Activated CD8-positive, alpha-beta memory T cell treated with anti-CD3 and anti-CD28 coated beads, Interleukin-2, amount 10 ng/mL, durations not matched to agents 7 days and 5 days (primary cell): ENCODE measurements around the gene TUNAR. TPM values are rescaled to one million over a fixed set of nuclear protein-coding genes. Genes with fewer than 3 reads are reported as not detected.
"Not testable (repeated sequence)": the region's sequence is repeated elsewhere in the genome, so short reads cannot be mapped to it uniquely, and the experiment has no call there.

Source experiments
- ATAC-seq: fragments of 150-1000 bp; cut with Tn5 transposase; one replicate; pipeline ENCODE4 v1.10.0; 2021; ENCODE audit warnings: moderate library complexity
- CTCF ChIA-PET: fragments of 350-600 bp; sonication (Branson Sonifier 250); formaldehyde crosslinking; loops from one replicate; lab custom pipeline; 2021; ENCODE audit warnings: antibody characterized with exemption; lab: Charles Lee
- DNase-seq: peaks from one replicate; pipeline ENCODE4 v3.0.0-alpha.2; 2020
- H3K27ac Mint-ChIP-seq: one replicate; pipeline ENCODE4 v1.8.0; 2021; ENCODE audit warnings: mild to moderate bottlenecking, mixed read lengths
- H3K27me3 Mint-ChIP-seq: one replicate; pipeline ENCODE4 v1.8.0; 2021; ENCODE audit warnings: mixed read lengths
- H3K36me3 Mint-ChIP-seq: one replicate; pipeline ENCODE4 v1.8.0; 2021; ENCODE audit warnings: mild to moderate bottlenecking, mixed read lengths
- H3K4me1 Mint-ChIP-seq: one replicate; pipeline ENCODE4 v1.8.0; 2021; ENCODE audit warnings: mixed read lengths
- H3K4me3 Mint-ChIP-seq: one replicate; pipeline ENCODE4 v1.8.0; 2021; ENCODE audit warnings: mild to moderate bottlenecking, moderate library complexity, mixed read lengths
- H3K9me3 Mint-ChIP-seq: one replicate; pipeline ENCODE4 v1.8.0; 2022; ENCODE audit warnings: low read depth, mixed read lengths
- total RNA-seq, 2 experiments: library from RNA; stranded (reverse); gene quantifications; one replicate each; pipeline ENCODE4 v1.2.3, GENCODE V29; 2021

Gene TUNAR
- total RNA-seq, 2 experiments from 2014 or later, result not detected

GRCh38 chr14:95943699-95944098 lies 67.1 kb downstream of the TUNAR start:
- peaks cover 1% of the 10 kb centered on the region for H3K27me3 Mint-ChIP-seq
- no peaks in the 10 kb centered on the region for H3K36me3 Mint-ChIP-seq
- DNase-seq (no peak), ATAC-seq (no peak)
- H3K9me3 Mint-ChIP-seq, result peaks cover 8% of the 10 kb centered on the region
- no peak overlapping the region for H3K4me3 Mint-ChIP-seq
- CTCF ChIA-PET, result no interaction called here
- H3K27ac Mint-ChIP-seq, result no peak overlapping the region
- H3K4me1 Mint-ChIP-seq, result no peaks in the 10 kb centered on the region

- DNase-seq, result no peak
- H3K4me1 Mint-ChIP-seq, result no peaks in the 10 kb centered on the region
- ATAC-seq, result no peak
- no peak overlapping the region for H3K4me3 Mint-ChIP-seq
- H3K9me3 Mint-ChIP-seq, result peaks cover 8% of the 10 kb centered on the region
- no peaks in the 10 kb centered on the region for H3K36me3 Mint-ChIP-seq
- H3K27ac Mint-ChIP-seq, result no peak overlapping the region
- CTCF ChIA-PET, result no interaction called here
- H3K27me3 Mint-ChIP-seq, result peaks cover 2% of the 10 kb centered on the region
Measured at GRCh38 chr14:95944462-95944861, 67.8 kb downstream of the TUNAR start.

GRCh38 chr14:95946867-95947266 lies 70.2 kb downstream of the TUNAR start:
- Mint-ChIP-seq H3K4me3 (no peak overlapping the region), H3K36me3 (no peaks in the 10 kb centered on the region), H3K4me1 (no peaks in the 10 kb centered on the region), H3K27ac (no peak overlapping the region), H3K9me3 (peaks cover 5% of the 10 kb centered on the region), H3K27me3 (peaks cover 2% of the 10 kb centered on the region)
- DNase-seq (no peak), ATAC-seq (no peak)
- CTCF ChIA-PET, result no interaction called here

- H3K4me3 Mint-ChIP-seq, result no peak overlapping the region
- CTCF ChIA-PET, result no interaction called here
- DNase-seq (no peak), ATAC-seq (no peak)
- no peaks in the 10 kb centered on the region for H3K9me3 Mint-ChIP-seq
- H3K36me3 Mint-ChIP-seq, result no peaks in the 10 kb centered on the region
- H3K27ac Mint-ChIP-seq, result no peak overlapping the region
- H3K27me3 Mint-ChIP-seq, result peaks cover 2% of the 10 kb centered on the region
- H3K4me1 Mint-ChIP-seq, result no peaks in the 10 kb centered on the region
Measured at GRCh38 chr14:95948558-95948981, 71.9 kb downstream of the TUNAR start.

GRCh38 chr14:95951359-95951758 lies 74.7 kb downstream of the TUNAR start:
- Mint-ChIP-seq H3K36me3 (no peaks in the 10 kb centered on the region), H3K4me3 (no peak overlapping the region), H3K9me3 (no peaks in the 10 kb centered on the region), H3K27me3 (peaks cover 2% of the 10 kb centered on the region), H3K27ac (no peak overlapping the region), H3K4me1 (no peaks in the 10 kb centered on the region)
- CTCF ChIA-PET, result no interaction called here
- ATAC-seq (no peak), DNase-seq (no peak)

- Mint-ChIP-seq H3K4me3 (no peak overlapping the region), H3K4me1 (no peaks in the 10 kb centered on the region), H3K9me3 (no peaks in the 10 kb centered on the region), H3K36me3 (no peaks in the 10 kb centered on the region), H3K27me3 (peaks cover 2% of the 10 kb centered on the region), H3K27ac (no peak overlapping the region)
- CTCF ChIA-PET, result no interaction called here
- ATAC-seq, result no peak
- DNase-seq, result no peak
Measured at GRCh38 chr14:95953111-95953724, 76.6 kb downstream of the TUNAR start.

GRCh38 chr14:95956601-95957460 lies 80.2 kb downstream of the TUNAR start:
- H3K27me3 Mint-ChIP-seq, result no peaks in the 10 kb centered on the region
- no peaks in the 10 kb centered on the region for H3K36me3 Mint-ChIP-seq
- no peaks in the 10 kb centered on the region for H3K9me3 Mint-ChIP-seq
- H3K4me3 Mint-ChIP-seq, result no peak overlapping the region
- ATAC-seq, result no peak
- CTCF ChIA-PET, result no interaction called here
- no peak for DNase-seq
- H3K4me1 Mint-ChIP-seq, result no peaks in the 10 kb centered on the region
- no peak overlapping the region for H3K27ac Mint-ChIP-seq

- ATAC-seq (no peak), DNase-seq (no peak)
- Mint-ChIP-seq H3K36me3 (no peaks in the 10 kb centered on the region), H3K27me3 (no peaks in the 10 kb centered on the region), H3K4me3 (no peak overlapping the region), H3K9me3 (no peaks in the 10 kb centered on the region), H3K27ac (no peak overlapping the region), H3K4me1 (no peaks in the 10 kb centered on the region)
- CTCF ChIA-PET, result no interaction called here
Measured at GRCh38 chr14:95958105-95958504, 81.5 kb downstream of the TUNAR start.

GRCh38 chr14:95959317-95959716 lies 82.7 kb downstream of the TUNAR start:
- H3K27me3 Mint-ChIP-seq, result no peaks in the 10 kb centered on the region
- no peaks in the 10 kb centered on the region for H3K36me3 Mint-ChIP-seq
- no peaks in the 10 kb centered on the region for H3K9me3 Mint-ChIP-seq
- no peaks in the 10 kb centered on the region for H3K4me1 Mint-ChIP-seq
- DNase-seq (no peak), ATAC-seq (no peak)
- H3K4me3 Mint-ChIP-seq, result no peak overlapping the region
- no peak overlapping the region for H3K27ac Mint-ChIP-seq
- CTCF ChIA-PET, result no interaction called here

GRCh38 chr14:95961481-95961880 lies 84.8 kb downstream of the TUNAR start:
- CTCF ChIA-PET, result no interaction called here
- no peak for DNase-seq
- no peaks in the 10 kb centered on the region for H3K4me1 Mint-ChIP-seq
- no peaks in the 10 kb centered on the region for H3K9me3 Mint-ChIP-seq
- no peak overlapping the region for H3K4me3 Mint-ChIP-seq
- no peak overlapping the region for H3K27ac Mint-ChIP-seq
- H3K27me3 Mint-ChIP-seq, result no peaks in the 10 kb centered on the region
- no peak for ATAC-seq
- no peaks in the 10 kb centered on the region for H3K36me3 Mint-ChIP-seq

- ATAC-seq, result no peak
- CTCF ChIA-PET, result no interaction called here
Measured at GRCh38 chr14:95964901-95965300, 88.3 kb downstream of the TUNAR start.

GRCh38 chr14:95968048-95968447 lies 91.4 kb downstream of the TUNAR start:
- CTCF ChIA-PET, H3K27me3 Mint-ChIP-seq: not testable (repeated sequence)

More at GRCh38 chr14:95964901-95965300, 88.3 kb downstream of the TUNAR start:
- Mint-ChIP-seq H3K9me3 (no peaks in the 10 kb centered on the region), H3K27me3 (no peaks in the 10 kb centered on the region), H3K4me1 (no peaks in the 10 kb centered on the region), H3K36me3 (no peaks in the 10 kb centered on the region), H3K4me3 (no peak overlapping the region), H3K27ac (no peak overlapping the region)
- no peak for DNase-seq

More at GRCh38 chr14:95968048-95968447, 91.4 kb downstream of the TUNAR start:
- H3K4me1 Mint-ChIP-seq, ATAC-seq, DNase-seq, H3K27ac Mint-ChIP-seq, H3K36me3 Mint-ChIP-seq, H3K4me3 Mint-ChIP-seq, H3K9me3 Mint-ChIP-seq: not testable (repeated sequence)
